Stimulated activated CD4-positive, alpha-beta T cell treated with anti-CD3 and anti-CD28 coated beads, TNF-alpha, amount 100 ng/mL, for 24 hours (primary cell): ENCODE measurements around the gene FOXP1.

Experiments used
- DNase-seq, 3 experiments: peaks; one replicate each; pipeline ENCODE4 v3.0.0-alpha.2; 2020; ENCODE audit warnings: low read depth in 3 of 3

Gene FOXP1

GRCh38 chr3:71148455-71149060, 435.0 kb downstream of the FOXP1 start:
- no peak for DNase-seq

- no peak for DNase-seq
Measured at GRCh38 chr3:71146673-71147072, 436.9 kb downstream of the FOXP1 start.

- DNase-seq = no peak
Measured at GRCh38 chr3:71145954-71146353, 437.6 kb downstream of the FOXP1 start.

GRCh38 chr3:71144525-71145253, 438.8 kb downstream of the FOXP1 start:
- no peak for DNase-seq

GRCh38 chr3:71143493-71143892, 440.0 kb downstream of the FOXP1 start:
- DNase-seq = no peak

- no peak for DNase-seq
Measured at GRCh38 chr3:71142441-71143161, 440.9 kb downstream of the FOXP1 start.

- DNase-seq = no peak
Measured at GRCh38 chr3:71140477-71140876, 443.1 kb downstream of the FOXP1 start.

- no peak for DNase-seq
Measured at GRCh38 chr3:71139496-71139895, 444.0 kb downstream of the FOXP1 start.

- no peak for DNase-seq
Measured at GRCh38 chr3:71138410-71138809, 445.1 kb downstream of the FOXP1 start.

GRCh38 chr3:71136276-71136675, 447.3 kb downstream of the FOXP1 start:
- no peak for DNase-seq

- DNase-seq = no peak
Measured at GRCh38 chr3:71135373-71136088, 448.0 kb downstream of the FOXP1 start.

- DNase-seq = no peak
Measured at GRCh38 chr3:71134521-71134920, 449.0 kb downstream of the FOXP1 start.

GRCh38 chr3:71133865-71134264, 449.7 kb downstream of the FOXP1 start:
- DNase-seq = no peak

- no peak for DNase-seq
Measured at GRCh38 chr3:71132995-71133730, 450.4 kb downstream of the FOXP1 start.

GRCh38 chr3:71131375-71132314, 451.9 kb downstream of the FOXP1 start:
- DNase-seq = no peak

GRCh38 chr3:71130471-71131374, 452.8 kb downstream of the FOXP1 start:
- peak; percentile 42 to 65 (median 55) for DNase-seq

GRCh38 chr3:71129611-71130431, 453.7 kb downstream of the FOXP1 start:
- no peak for DNase-seq

- DNase-seq = no peak
Measured at GRCh38 chr3:71128961-71129360, 454.6 kb downstream of the FOXP1 start.
